Lower leg skin (tissue), 4 donors: ENCODE data around the gene ENDOU. TPM values are rescaled to one million over a fixed set of nuclear protein-coding genes. Genes with fewer than 3 reads are reported as not detected.
A peak's percentile ranks its signal among the peaks of the same experiment; 100 is the strongest.

Source experiments
- DNase-seq, 2 donors: peaks; one replicate each; pipeline ENCODE4 v3.0.0-alpha.2; 2019; ENCODE audit warnings: low spot score in 2 of 2
- H3K4me3 ChIP-seq: fragments of 200-600 bp; sonication (generic); 2 replicates; pipeline ENCODE4 v1.5.1; 2017; ENCODE audit warnings: mild to moderate bottlenecking, low read depth; ENCODE audit not compliant: poor library complexity, severe bottlenecking
- POLR2A ChIP-seq, 2 donors: fragments of 450-650 bp; IDR thresholded peaks; one replicate each; pipeline ENCODE4 v1.6.1; 2016 to 2017; ENCODE audit warnings: antibody characterized with exemption in 2 of 2, mild to moderate bottlenecking in 1 of 2, moderate library complexity in 1 of 2
- WGBS, 2 donors: methylation state at CpG; one replicate each; pipeline ENCODE4 v1.1.5; 2018; 5-methylcytosine and 5-hydroxymethylcytosine counted together
- intact Hi-C: fragments of 100-400 bp; cut with DNase I; formaldehyde crosslinking; loops from one replicate; pipeline ENCODE4 v1.15.0; 2023; ENCODE audit warnings: low total_unique reads
- total RNA-seq, 4 donors: library from RNA; depleted of rRNA; stranded (reverse); fragments of >200 nt; gene quantifications; one replicate each; pipeline ENCODE4 v1.1.0, GENCODE V29; 2016
- TF ChIP-seq, protein P1 (sequence below), 3 donors: fragments of 450-650 bp; IDR thresholded peaks; one replicate each; pipeline ENCODE4 v1.5.1; 2016; ENCODE audit warnings: antibody characterized with exemption in 3 of 3, mild to moderate bottlenecking in 3 of 3, moderate library complexity in 2 of 3

ENDOU gene
- total RNA-seq, 4 donors from 2014 or later, result 6.4 to 30.5 (median 17.8) TPM

DNA sequence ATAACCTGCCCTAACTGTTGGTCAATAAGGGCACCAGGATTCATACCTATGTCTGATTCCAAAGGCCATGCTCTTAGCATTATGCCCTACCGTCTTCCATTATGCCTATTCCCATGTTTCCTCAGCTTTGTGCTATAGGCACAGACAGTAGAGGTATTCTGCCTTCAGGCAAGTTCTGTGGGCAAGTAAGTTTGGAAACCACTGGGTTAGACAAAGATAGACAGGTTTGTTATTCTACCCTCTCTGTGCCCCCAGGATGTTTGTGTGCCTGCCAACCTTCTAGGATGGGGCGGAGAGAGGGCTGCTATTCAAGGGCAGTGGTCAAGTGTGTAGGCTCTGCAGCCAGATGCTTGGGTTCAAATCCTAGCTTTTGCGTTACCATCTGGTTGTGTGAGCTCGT is 28.8 kb upstream of the ENDOU start:
- no peak for DNase-seq
- intact Hi-C loops, result no loop called here
- no peak overlapping the region for H3K4me3 ChIP-seq
- 77 to 85% methylated on average over 4 of the region's 4 CpGs for WGBS, 2 donors
- TF ChIP-seq, protein P1, sequence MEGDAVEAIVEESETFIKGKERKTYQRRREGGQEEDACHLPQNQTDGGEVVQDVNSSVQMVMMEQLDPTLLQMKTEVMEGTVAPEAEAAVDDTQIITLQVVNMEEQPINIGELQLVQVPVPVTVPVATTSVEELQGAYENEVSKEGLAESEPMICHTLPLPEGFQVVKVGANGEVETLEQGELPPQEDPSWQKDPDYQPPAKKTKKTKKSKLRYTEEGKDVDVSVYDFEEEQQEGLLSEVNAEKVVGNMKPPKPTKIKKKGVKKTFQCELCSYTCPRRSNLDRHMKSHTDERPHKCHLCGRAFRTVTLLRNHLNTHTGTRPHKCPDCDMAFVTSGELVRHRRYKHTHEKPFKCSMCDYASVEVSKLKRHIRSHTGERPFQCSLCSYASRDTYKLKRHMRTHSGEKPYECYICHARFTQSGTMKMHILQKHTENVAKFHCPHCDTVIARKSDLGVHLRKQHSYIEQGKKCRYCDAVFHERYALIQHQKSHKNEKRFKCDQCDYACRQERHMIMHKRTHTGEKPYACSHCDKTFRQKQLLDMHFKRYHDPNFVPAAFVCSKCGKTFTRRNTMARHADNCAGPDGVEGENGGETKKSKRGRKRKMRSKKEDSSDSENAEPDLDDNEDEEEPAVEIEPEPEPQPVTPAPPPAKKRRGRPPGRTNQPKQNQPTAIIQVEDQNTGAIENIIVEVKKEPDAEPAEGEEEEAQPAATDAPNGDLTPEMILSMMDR (IDR thresholded peaks at IDR 0.05), result no peak
- no peak for TF ChIP-seq POLR2A (IDR thresholded peaks at IDR 0.05)

DNA sequence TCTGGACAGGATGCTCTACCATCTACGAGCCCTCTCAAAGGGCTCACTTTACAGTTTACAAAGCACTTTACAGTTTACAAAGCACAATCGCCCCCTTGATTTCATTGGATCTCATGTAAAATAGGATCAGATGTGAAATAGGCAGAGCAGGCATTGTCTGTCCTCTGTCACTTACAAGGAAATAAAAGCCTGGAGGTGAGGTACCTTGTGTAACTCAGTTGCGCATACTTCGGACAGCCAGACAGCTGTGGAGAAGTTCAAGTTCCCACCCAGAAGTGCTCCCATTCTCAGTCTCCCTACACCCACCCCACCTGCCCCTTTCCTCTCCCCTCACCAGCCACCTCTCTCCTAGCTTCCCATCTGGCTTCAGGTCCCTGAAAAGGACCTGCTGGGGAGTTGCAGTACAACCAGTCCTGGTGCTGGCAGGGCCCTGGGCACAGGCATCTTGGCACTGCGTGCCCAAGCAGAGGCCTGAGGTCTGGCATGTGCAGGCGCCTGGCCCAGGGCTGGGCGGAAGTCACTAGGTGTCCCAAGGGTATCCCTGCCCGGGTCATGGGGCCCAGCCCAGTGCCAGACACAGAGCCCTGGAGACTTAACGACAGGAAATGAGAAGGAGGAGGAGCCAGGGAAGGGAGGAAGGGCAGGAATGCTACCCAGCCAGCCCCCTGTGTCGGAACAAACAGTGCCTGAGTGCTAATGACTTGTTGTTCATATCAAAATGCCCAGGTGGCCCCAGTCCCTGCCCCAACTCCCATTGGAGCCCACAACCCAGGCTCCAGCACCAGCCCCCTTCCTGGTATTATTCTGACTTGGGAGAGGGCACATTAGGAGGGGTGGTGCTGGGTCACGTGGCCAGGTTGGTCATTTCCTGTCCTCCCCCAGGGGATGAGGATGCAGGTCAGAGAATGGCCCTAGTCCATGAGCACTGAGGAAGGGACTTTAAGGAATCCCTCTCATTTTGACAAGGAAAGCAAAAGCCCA is 28.0 kb upstream of the ENDOU start:
- WGBS, 2 donors, result 31 to 34% methylated on average over 11 of the region's 11 CpGs
- DNase-seq, result peak; percentile 64 to 95
- no peak overlapping the region for H3K4me3 ChIP-seq
- TF ChIP-seq POLR2A (IDR thresholded peaks at IDR 0.05), result no peak
- TF ChIP-seq, protein P1 (IDR thresholded peaks at IDR 0.05), result no peak
- intact Hi-C loops, result no loop called here

DNA sequence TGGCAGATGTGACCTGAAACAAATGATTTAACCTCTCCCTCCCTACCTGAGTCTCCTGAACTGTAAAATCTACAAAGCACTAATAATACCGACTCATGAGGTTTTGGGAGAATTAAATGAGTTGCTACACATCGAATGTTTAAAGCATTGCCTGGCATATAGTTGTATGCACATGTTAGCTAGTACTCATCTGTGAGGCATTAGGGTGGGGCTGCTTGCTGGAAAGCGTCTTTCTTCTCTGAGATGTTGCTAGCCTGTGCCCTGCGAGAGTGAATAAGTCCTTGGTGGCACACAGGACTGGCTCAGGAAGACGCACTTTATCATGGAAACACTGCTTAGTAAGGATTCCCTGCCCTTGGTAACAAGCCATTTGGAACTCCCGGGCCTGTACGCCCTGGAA is 27.3 kb upstream of the ENDOU start:
- no peak overlapping the region for H3K4me3 ChIP-seq
- no peak for DNase-seq
- intact Hi-C loops, result no loop called here
- TF ChIP-seq, protein P1 (IDR thresholded peaks at IDR 0.05), result no peak
- TF ChIP-seq POLR2A (IDR thresholded peaks at IDR 0.05), result no peak
- WGBS, 2 donors, result 24 to 48% methylated on average over 7 of the region's 7 CpGs

DNA sequence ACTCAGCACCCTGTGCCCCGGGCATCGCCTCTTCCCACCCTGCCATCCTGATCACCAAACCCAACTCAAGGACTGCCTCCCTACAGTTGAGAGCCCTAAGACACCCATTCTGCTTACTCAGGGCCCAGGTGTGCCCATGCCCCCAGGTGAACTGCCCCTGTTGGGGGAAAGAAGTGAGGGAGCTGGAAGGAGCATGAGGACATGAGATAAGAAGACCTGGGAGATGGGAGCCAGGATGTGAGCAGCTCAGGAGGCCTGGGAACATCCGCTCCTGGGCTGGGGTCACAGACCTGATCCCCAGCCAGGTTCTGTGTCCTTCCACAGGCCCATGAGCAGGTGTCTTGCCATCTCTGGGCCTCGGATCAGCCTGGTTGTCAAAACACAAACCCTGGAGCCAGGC is 26.8 kb upstream of the ENDOU start:
- intact Hi-C loops, result no loop called here

DNA sequence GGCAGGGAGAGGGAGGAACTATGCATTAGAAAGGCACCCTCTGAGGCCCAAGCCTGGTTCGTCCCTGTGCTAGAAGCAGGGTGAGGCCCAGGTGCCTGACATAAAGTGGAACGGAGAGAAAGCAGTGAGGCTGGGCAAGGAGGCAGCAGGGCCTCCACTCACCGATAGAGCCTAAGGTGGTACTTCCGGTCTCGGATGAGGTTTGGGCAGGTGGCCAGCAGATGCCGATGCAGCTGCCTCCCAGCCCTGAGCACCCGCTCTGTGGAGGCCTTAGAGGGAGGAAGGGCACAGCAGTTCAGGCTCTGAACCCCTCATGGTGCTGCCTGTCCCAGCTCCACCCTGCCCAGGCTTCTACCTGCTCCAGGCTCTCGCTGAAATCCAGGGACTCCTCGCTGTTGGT is 26.3 kb upstream of the ENDOU start:
- DNase-seq, result peak in 1 of 2 donors; percentile 87
- WGBS, 2 donors, result 76 to 80% methylated on average over 8 to 9 of the region's 9 CpGs
- intact Hi-C loops, result no loop called here
- TF ChIP-seq POLR2A (IDR thresholded peaks at IDR 0.05), result no peak
- TF ChIP-seq, protein P1 (IDR thresholded peaks at IDR 0.05), result no peak
- no peak overlapping the region for H3K4me3 ChIP-seq

More for the DNA sequence above, 26.8 kb upstream of the ENDOU start:
- no peak for TF ChIP-seq POLR2A (IDR thresholded peaks at IDR 0.05)
- TF ChIP-seq, protein P1 (IDR thresholded peaks at IDR 0.05), result no peak
- WGBS, 2 donors, result 79 to 85% methylated on average over 4 of the region's 4 CpGs
- no peak for DNase-seq
- no peak overlapping the region for H3K4me3 ChIP-seq
